IgD-negative memory B cell (primary cell): ENCODE measurements around the gene ZNF488. TPM values are rescaled to one million over a fixed set of nuclear protein-coding genes. Genes with fewer than 3 reads are reported as not detected.

ENCODE experiments used
- H3K27ac Mint-ChIP-seq, 3 donors: one replicate each; pipeline ENCODE4 v1.8.0; 2020 to 2022; ENCODE audit warnings: mild to moderate bottlenecking in 3 of 3, mixed read lengths in 3 of 3, moderate library complexity in 1 of 3
- H3K27me3 Mint-ChIP-seq: one replicate; pipeline ENCODE4 v1.8.0; 2021; ENCODE audit warnings: mixed read lengths
- H3K36me3 Mint-ChIP-seq: one replicate; pipeline ENCODE4 v1.8.0; 2020; ENCODE audit warnings: mild to moderate bottlenecking, mixed read lengths
- H3K4me1 Mint-ChIP-seq, 3 donors: one replicate each; pipeline ENCODE4 v1.8.0; 2020 to 2022; ENCODE audit warnings: mixed read lengths in 3 of 3, mild to moderate bottlenecking in 1 of 3
- H3K4me3 Mint-ChIP-seq, 4 donors: one replicate each; pipeline ENCODE4 v1.8.0; 2020 to 2022; ENCODE audit warnings: mild to moderate bottlenecking in 4 of 4, mixed read lengths in 4 of 4, moderate library complexity in 3 of 4
- H3K9me3 Mint-ChIP-seq, 3 donors: one replicate each; pipeline ENCODE4 v1.8.0; 2020 to 2021; ENCODE audit warnings: mixed read lengths in 3 of 3, mild to moderate bottlenecking in 1 of 3
- polyA plus RNA-seq: library from polyadenylated mRNA; unstranded; fragments of 300-500 nt; fragmentation: Illumina TruSeq; gene quantifications from one replicate; pipeline ENCODE4 v1.2.3, GENCODE V29; 2021

ZNF488 gene
- polyA plus RNA-seq, 1 donor from 2014 or later: not detected

DNA sequence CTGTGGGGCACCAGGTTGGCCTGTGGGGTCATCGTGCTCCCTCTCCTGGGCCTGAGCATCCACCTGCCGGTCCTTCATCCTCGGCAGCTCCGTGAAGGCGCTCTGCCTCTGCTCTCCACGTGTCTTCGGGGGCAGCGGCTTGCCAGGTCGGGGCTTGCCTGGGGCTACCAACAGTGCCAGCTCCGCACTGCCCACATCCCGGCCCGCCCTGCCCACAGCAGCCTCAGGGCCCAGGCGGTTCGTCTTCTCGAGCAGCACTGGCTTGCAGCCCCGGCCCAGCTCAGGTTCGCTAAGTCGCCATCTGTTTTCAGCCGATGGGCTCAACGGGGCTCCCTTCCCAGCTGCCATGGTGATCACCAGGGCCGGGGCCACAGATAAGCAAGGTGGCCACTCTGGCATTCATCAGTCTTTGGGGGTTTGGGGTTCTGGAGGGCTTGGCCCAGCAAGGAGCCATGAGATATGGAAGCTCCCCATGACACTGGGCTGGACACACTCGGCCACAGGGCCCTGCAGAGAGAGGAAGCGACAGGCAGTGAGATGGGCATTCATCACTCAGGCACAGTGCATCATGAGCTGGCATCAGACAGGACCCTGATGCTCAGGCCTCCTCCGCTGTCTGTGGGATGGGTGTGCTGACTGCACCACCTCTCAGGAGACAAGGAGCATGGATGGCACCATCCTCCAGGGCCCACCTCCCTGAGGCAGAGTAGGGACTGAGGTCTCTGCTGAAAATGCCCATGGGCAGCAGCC lies 15.5 kb downstream of the ZNF488 start:
- no peaks in the 10 kb centered on the region for H3K9me3 Mint-ChIP-seq

GRCh38 chr10:47367646-47368045 lies 16.4 kb downstream of the ZNF488 start:
- Mint-ChIP-seq H3K9me3 (no peaks in the 10 kb centered on the region), H3K36me3 (no peaks in the 10 kb centered on the region), H3K4me3 (no peak overlapping the region), H3K27ac (no peak overlapping the region), H3K27me3 (peaks cover 8% of the 10 kb centered on the region), H3K4me1 (peaks cover 0 to 2% (median 1%) of the 10 kb centered on the region in 3 donors)

More for the DNA sequence above, 15.5 kb downstream of the ZNF488 start:
- H3K27ac Mint-ChIP-seq: no peak overlapping the region
- no peaks in the 10 kb centered on the region for H3K36me3 Mint-ChIP-seq
- no peak overlapping the region for H3K4me3 Mint-ChIP-seq
- peaks cover 0 to 2% (median 1%) of the 10 kb centered on the region in 3 donors for H3K4me1 Mint-ChIP-seq
- peaks cover 9% of the 10 kb centered on the region for H3K27me3 Mint-ChIP-seq

- Mint-ChIP-seq H3K27me3 (peaks cover 8% of the 10 kb centered on the region), H3K9me3 (no peaks in the 10 kb centered on the region), H3K4me3 (no peak overlapping the region), H3K36me3 (no peaks in the 10 kb centered on the region), H3K27ac (no peak overlapping the region), H3K4me1 (peaks cover 0 to 2% (median 1%) of the 10 kb centered on the region in 3 donors)
Observed at GRCh38 chr10:47366731-47367460, 17.2 kb downstream of the ZNF488 start.

- Mint-ChIP-seq H3K27ac (no peak overlapping the region), H3K9me3 (no peaks in the 10 kb centered on the region), H3K36me3 (no peaks in the 10 kb centered on the region), H3K4me3 (no peak overlapping the region), H3K4me1 (peaks cover 0 to 2% (median 1%) of the 10 kb centered on the region in 3 donors), H3K27me3 (peaks cover 8% of the 10 kb centered on the region)
Observed at GRCh38 chr10:47366181-47366631, 17.9 kb downstream of the ZNF488 start.

DNA sequence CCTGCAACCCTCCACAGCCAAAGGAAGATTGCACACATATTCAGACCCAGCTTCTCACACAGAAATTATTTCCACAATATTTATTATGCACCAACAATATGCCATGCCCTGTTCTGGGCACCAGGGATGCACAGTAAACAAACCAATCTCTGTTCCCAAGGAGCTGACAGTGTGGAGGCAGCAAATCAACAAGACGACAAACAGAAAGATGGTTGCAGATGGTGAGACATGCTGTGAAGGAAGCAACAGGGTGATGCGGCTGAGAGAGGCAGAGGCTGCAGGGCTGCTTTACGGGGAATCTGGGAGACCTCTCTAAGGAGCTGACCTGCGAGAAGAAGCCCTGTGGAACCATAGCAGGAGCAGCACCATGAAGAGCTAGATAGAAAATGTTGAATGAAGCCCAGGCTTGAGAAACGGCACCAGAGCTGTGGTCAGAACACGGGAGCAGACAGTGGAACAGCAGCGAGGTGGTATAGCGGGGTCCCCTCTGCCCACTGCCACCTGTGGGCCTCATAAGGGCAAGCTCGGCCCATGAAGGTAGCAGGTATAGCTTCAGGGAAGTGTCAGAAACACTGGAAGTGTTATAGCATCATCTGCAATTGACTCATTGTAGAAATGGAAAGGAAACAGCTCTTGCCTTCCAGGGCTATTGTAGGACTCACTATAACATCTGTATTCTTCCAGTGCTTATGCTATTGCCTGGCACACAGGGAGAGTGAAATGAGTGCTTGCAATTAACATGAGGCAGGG lies 18.5 kb downstream of the ZNF488 start:
- Mint-ChIP-seq H3K4me1 (peaks cover 0 to 2% (median 1%) of the 10 kb centered on the region in 3 donors), H3K4me3 (no peak overlapping the region), H3K36me3 (no peaks in the 10 kb centered on the region), H3K27ac (no peak overlapping the region), H3K27me3 (peaks cover 9% of the 10 kb centered on the region), H3K9me3 (no peaks in the 10 kb centered on the region)

DNA sequence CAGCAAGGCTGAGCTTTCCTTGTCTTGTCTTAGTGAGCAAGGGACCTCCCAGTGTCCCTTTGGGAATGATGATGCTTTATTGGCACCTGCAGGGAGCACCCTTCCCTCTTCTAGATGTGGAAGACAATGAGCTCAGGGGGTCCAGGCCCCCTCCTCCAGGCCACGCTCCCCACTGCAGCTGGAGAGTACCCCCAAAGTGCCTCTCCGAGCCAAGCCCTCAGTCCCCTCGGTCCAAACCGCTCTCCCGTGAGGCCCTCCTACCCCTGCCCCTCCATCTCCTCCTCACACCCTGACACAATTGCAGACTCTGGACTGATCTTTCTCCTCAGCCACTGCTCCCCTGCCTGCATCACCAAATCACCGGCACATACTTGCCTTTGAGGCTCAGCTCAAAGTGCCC lies 19.2 kb downstream of the ZNF488 start:
- H3K36me3 Mint-ChIP-seq: no peaks in the 10 kb centered on the region
- H3K4me3 Mint-ChIP-seq: no peak overlapping the region
- peaks cover 0 to 2% (median 1%) of the 10 kb centered on the region in 3 donors for H3K4me1 Mint-ChIP-seq
- H3K27me3 Mint-ChIP-seq: peaks cover 11% of the 10 kb centered on the region
- H3K9me3 Mint-ChIP-seq: no peaks in the 10 kb centered on the region
- no peak overlapping the region for H3K27ac Mint-ChIP-seq

DNA sequence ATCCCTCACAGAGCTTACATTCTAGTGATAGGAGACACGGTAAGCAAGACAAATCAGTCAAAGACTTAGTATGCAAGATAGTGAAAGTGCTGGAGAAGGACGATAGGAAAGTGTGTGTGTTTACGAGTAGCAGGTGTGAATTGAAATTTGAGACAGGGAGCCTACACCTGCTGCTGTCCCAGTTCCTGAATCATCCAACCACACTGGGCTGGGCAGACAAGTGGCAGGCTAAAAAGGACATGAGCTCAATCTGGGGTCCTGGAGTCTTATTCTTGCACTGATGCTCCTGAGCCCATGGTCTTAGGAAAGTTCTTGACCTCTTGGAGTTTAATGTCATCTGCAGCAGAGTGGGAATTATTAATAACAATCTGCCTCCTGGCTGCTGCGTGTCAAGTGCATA lies 19.7 kb downstream of the ZNF488 start:
- no peak overlapping the region for H3K27ac Mint-ChIP-seq
- H3K27me3 Mint-ChIP-seq: peaks cover 11% of the 10 kb centered on the region
- H3K4me3 Mint-ChIP-seq: no peak overlapping the region
- H3K4me1 Mint-ChIP-seq: peaks cover 0 to 2% (median 0%) of the 10 kb centered on the region in 3 donors
- no peaks in the 10 kb centered on the region for H3K36me3 Mint-ChIP-seq
- no peaks in the 10 kb centered on the region for H3K9me3 Mint-ChIP-seq

GRCh38 chr10:47363781-47364180 lies 20.3 kb downstream of the ZNF488 start:
- H3K27me3 Mint-ChIP-seq: peaks cover 12% of the 10 kb centered on the region
- peaks cover 0 to 2% (median 0%) of the 10 kb centered on the region in 3 donors for H3K4me1 Mint-ChIP-seq
- no peaks in the 10 kb centered on the region for H3K9me3 Mint-ChIP-seq
- no peaks in the 10 kb centered on the region for H3K36me3 Mint-ChIP-seq
- H3K27ac Mint-ChIP-seq: no peak overlapping the region
- no peak overlapping the region for H3K4me3 Mint-ChIP-seq

DNA sequence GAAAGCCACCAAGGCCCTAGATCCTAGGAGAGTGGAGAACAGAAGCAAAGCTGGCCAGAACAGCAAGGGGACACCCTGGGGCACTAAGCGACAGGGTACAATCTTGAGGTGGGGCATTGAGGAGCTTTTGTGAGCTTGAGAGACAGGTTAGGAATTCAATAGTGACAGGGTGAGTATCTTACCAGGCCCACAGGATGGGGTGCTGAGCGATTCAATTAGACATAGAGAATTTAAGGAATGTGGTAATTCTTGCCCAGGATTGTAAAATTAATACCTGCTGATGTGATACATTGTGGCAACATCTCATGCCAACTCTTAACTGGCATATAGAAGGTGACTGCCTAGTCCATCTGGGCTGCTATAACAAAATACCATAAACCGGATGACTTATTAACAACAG lies 21.9 kb downstream of the ZNF488 start:
- H3K4me1 Mint-ChIP-seq: peaks cover 0 to 2% (median 0%) of the 10 kb centered on the region in 3 donors
- H3K9me3 Mint-ChIP-seq: no peaks in the 10 kb centered on the region
- H3K27me3 Mint-ChIP-seq: peaks cover 12% of the 10 kb centered on the region
- peak overlapping the region in 1 of 3 donors; percentile 62 for H3K27ac Mint-ChIP-seq
- no peaks in the 10 kb centered on the region for H3K36me3 Mint-ChIP-seq
- no peak overlapping the region for H3K4me3 Mint-ChIP-seq

- Mint-ChIP-seq H3K27me3 (peaks cover 10% of the 10 kb centered on the region), H3K9me3 (no peaks in the 10 kb centered on the region), H3K4me3 (no peak overlapping the region), H3K27ac (no peak overlapping the region), H3K36me3 (no peaks in the 10 kb centered on the region), H3K4me1 (peaks cover 0 to 2% (median 0%) of the 10 kb centered on the region in 3 donors)
Observed at GRCh38 chr10:47361293-47361692, 22.8 kb downstream of the ZNF488 start.

DNA sequence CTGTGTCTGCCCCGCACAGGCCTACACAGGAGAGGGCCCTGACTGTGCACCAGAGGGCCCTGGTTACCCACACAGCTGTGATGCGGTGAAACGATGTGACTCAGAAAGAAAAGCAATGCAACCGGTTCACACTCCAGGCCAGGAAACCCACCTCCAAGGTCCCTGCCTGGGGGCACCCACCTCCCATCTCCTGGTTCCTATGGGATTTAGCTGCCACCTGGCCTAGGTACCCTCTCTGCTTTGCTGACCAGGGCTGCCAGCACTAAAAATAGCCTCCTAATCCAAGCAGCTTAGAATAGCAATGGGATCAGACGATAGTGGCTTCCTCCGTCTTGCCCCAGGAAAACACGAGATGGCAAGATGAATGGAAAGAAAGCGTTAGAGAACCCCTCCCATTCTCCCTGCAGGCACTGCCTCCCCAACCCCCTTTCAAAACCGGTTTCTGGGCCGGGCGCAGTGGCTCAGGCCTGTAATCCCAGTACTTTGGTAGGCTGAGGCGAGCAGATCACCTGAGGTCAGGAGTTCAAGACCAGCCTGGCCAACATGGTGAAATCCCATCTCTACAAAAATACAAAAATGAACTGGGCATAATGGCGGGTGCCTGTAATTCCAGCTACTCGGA lies 23.6 kb downstream of the ZNF488 start:
- peaks cover 7% of the 10 kb centered on the region for H3K27me3 Mint-ChIP-seq
- H3K9me3 Mint-ChIP-seq: no peaks in the 10 kb centered on the region
- no peak overlapping the region for H3K27ac Mint-ChIP-seq
- no peaks in the 10 kb centered on the region for H3K4me1 Mint-ChIP-seq
- no peak overlapping the region for H3K4me3 Mint-ChIP-seq
- no peaks in the 10 kb centered on the region for H3K36me3 Mint-ChIP-seq

- no peak overlapping the region for H3K27ac Mint-ChIP-seq
- H3K4me3 Mint-ChIP-seq: no peak overlapping the region
- no peaks in the 10 kb centered on the region for H3K36me3 Mint-ChIP-seq
- H3K4me1 Mint-ChIP-seq: no peaks in the 10 kb centered on the region
- peaks cover 7% of the 10 kb centered on the region for H3K27me3 Mint-ChIP-seq
- H3K9me3 Mint-ChIP-seq: no peaks in the 10 kb centered on the region
Observed at GRCh38 chr10:47359626-47360418, 24.3 kb downstream of the ZNF488 start.

GRCh38 chr10:47359101-47359500 lies 25.0 kb downstream of the ZNF488 start:
- no peak overlapping the region for H3K4me3 Mint-ChIP-seq

DNA sequence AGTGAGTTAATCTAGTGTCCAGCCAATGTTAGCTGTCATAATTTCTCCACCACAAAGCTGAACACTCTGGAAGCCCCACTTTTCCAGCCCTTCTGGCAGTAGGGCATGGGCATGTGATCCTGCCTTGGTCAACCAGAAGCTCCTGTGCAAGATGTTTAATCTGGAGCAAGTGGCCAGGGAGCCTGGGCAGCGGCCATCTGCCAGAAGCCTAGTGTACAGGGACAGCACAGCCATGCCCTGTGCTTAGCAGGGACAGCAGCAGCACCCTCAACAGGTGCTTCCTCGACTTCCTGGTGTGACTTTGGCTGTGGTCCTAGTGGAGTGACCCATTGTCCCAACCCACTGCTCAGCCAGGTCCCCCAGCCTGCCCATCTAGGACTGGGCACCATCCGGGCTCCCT lies 25.6 kb downstream of the ZNF488 start:
- H3K4me1 Mint-ChIP-seq: no peaks in the 10 kb centered on the region
- peak overlapping the region in 1 of 3 donors; percentile 46 for H3K27ac Mint-ChIP-seq
- H3K27me3 Mint-ChIP-seq: peaks cover 5% of the 10 kb centered on the region
- no peak overlapping the region for H3K4me3 Mint-ChIP-seq
- no peaks in the 10 kb centered on the region for H3K36me3 Mint-ChIP-seq
- no peaks in the 10 kb centered on the region for H3K9me3 Mint-ChIP-seq

More at GRCh38 chr10:47359101-47359500, 25.0 kb downstream of the ZNF488 start:
- Mint-ChIP-seq H3K36me3 (no peaks in the 10 kb centered on the region), H3K4me1 (no peaks in the 10 kb centered on the region), H3K27me3 (peaks cover 5% of the 10 kb centered on the region), H3K9me3 (no peaks in the 10 kb centered on the region), H3K27ac (no peak overlapping the region)
